Mucosa of descending colon (tissue), 3 donors: ENCODE measurements around the gene UTP20. TPM values are rescaled to one million over a fixed set of nuclear protein-coding genes. Genes with fewer than 3 reads are reported as not detected.

Experiments
- ATAC-seq: fragments of 200-7000 bp; cut with Tn5 transposase; one replicate; pipeline ENCODE4 v1.9.1; 2020; ENCODE audit warnings: mild to moderate bottlenecking, moderate library complexity
- DNase-seq, 3 donors: peaks; one replicate each; pipeline ENCODE4 v3.0.0-alpha.2; 2020
- H3K36me3 ChIP-seq: fragments of 200-600 bp; one replicate; pipeline ENCODE4 v1.8.0; 2021; ENCODE audit warnings: low read depth, mild to moderate bottlenecking
- H3K4me1 ChIP-seq: fragments of 200-600 bp; one replicate; pipeline ENCODE4 v1.8.0; 2021; ENCODE audit warnings: low read depth, mild to moderate bottlenecking
- H3K4me3 ChIP-seq: fragments of 200-600 bp; one replicate; pipeline ENCODE4 v1.8.0; 2021; ENCODE audit warnings: mild to moderate bottlenecking
- H3K9me3 ChIP-seq: fragments of 200-600 bp; one replicate; pipeline ENCODE4 v1.8.0; 2021; ENCODE audit warnings: mild to moderate bottlenecking
- intact Hi-C, 2 donors: fragments of 100-400 bp; cut with DNase I in 1 of 2; cut with micrococcal nuclease in 1 of 2; formaldehyde crosslinking; loops; one replicate each; pipeline versions ENCODE4 v1.11.0 to v1.11.1; 2022; cut with DNase I, micrococcal nuclease
- total RNA-seq, 3 donors: library from RNA; stranded (reverse); fragmentation: NEBNext Ultra II Directional in 2 of 3; extraction: Animal tissue kit (Norgen Biotek cat#: 25700) in 2 of 3; gene quantifications; one replicate each; pipeline versions ENCODE4 v1.2.1 to v1.2.4, GENCODE V29; 2021 to 2023
- TF ChIP-seq, protein P1 (sequence below): fragments of 200-600 bp; IDR thresholded peaks from one replicate; pipeline ENCODE4 v1.8.0; 2022; ENCODE audit warnings: antibody characterized with exemption, mild to moderate bottlenecking
- donor health status: DM: no; HTN: no; CAD: no; lungs with moderate emphysema.
- donor health status: DM: no; HTN: no; CAD: no.
- donor health status: DM: no; HTN: yes; CAD: no.

Gene UTP20
- total RNA-seq, 3 donors from 2014 or later: 9.5 to 11.0 (median 10.2) TPM

DNA sequence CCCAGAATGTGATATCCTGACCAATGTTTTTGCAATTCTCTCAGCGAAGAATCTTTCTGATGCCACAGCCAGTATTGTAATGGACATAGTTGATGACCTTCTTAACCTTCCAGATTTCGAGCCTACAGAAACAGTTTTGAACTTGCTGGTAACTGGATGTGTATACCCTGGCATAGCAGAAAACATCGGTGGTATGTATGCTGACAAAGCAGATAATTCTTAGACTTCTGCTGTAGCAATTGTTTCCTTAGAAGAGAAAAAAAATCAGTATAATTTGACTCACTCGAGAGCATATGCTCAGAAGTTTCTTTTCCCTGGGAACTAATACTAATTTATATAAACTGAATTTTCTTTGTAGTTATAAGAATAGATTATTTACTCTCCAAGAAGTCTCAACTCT is 58.2 kb downstream of the UTP20 start:
- ATAC-seq (no peak), DNase-seq (no peak)
- intact Hi-C loops: no loop called here
- no peaks in the 10 kb centered on the region for H3K36me3 ChIP-seq
- no peak overlapping the region for H3K4me3 ChIP-seq
- H3K4me1 ChIP-seq: no peaks in the 10 kb centered on the region
- H3K9me3 ChIP-seq: no peaks in the 10 kb centered on the region
- TF ChIP-seq, protein P1, sequence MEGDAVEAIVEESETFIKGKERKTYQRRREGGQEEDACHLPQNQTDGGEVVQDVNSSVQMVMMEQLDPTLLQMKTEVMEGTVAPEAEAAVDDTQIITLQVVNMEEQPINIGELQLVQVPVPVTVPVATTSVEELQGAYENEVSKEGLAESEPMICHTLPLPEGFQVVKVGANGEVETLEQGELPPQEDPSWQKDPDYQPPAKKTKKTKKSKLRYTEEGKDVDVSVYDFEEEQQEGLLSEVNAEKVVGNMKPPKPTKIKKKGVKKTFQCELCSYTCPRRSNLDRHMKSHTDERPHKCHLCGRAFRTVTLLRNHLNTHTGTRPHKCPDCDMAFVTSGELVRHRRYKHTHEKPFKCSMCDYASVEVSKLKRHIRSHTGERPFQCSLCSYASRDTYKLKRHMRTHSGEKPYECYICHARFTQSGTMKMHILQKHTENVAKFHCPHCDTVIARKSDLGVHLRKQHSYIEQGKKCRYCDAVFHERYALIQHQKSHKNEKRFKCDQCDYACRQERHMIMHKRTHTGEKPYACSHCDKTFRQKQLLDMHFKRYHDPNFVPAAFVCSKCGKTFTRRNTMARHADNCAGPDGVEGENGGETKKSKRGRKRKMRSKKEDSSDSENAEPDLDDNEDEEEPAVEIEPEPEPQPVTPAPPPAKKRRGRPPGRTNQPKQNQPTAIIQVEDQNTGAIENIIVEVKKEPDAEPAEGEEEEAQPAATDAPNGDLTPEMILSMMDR: no peak

DNA sequence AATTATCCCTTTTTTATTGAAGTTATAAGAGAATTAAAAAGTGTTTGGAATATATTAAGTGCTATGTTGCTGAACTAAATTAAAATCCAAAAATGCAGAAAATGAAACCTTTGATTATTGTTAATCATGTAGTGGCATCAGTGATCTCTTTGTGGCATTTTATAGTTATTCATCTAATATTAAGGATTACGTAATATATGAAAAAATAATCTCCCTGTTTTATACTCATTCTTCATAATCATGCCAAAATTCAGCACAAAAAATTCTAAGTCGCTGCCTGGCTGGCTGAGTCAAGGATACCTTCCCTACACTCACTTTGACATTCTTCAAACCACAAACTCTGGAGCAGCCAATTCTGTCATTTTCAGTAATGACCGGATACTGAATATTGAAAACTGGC is 64.0 kb downstream of the UTP20 start:
- intact Hi-C loops: no loop called here

GRCh38 chr12:101351682-101352081 is 71.8 kb downstream of the UTP20 start:
- TF ChIP-seq, protein P1: no peak
- no peaks in the 10 kb centered on the region for H3K36me3 ChIP-seq
- ATAC-seq (no peak), DNase-seq (no peak)
- no peaks in the 10 kb centered on the region for H3K9me3 ChIP-seq
- H3K4me1 ChIP-seq: no peaks in the 10 kb centered on the region
- H3K4me3 ChIP-seq: no peak overlapping the region
- intact Hi-C loops: no loop called here

More for the DNA sequence above, 64.0 kb downstream of the UTP20 start:
- Histone ChIP-seq H3K4me3 (no peak overlapping the region), H3K9me3 (no peaks in the 10 kb centered on the region), H3K4me1 (no peaks in the 10 kb centered on the region), H3K36me3 (no peaks in the 10 kb centered on the region)
- TF ChIP-seq, protein P1: no peak
- DNase-seq (no peak), ATAC-seq (no peak)

DNA sequence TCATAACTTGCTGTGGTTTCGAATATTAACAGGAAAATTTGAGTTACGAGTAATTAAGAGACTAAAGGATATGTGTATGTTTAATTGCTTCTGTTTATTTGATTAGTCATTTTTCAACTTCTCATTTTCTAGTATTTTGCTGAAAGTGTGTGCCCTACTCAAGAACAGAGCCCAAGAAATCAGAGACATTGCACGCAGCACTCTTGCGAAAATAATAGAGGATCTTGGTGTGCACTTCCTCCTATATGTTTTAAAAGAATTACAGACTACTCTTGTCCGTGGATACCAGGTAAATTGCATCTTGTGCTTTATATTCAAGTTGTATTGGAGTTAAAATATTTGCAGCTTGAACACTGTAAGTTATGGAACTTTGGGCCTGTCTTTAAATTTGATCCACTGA is 76.9 kb downstream of the UTP20 start:
- H3K36me3 ChIP-seq: no peaks in the 10 kb centered on the region
- ATAC-seq (no peak), DNase-seq (no peak)
- TF ChIP-seq, protein P1: no peak
- no peaks in the 10 kb centered on the region for H3K9me3 ChIP-seq
- intact Hi-C loops: no loop called here
- H3K4me3 ChIP-seq: no peak overlapping the region
- no peaks in the 10 kb centered on the region for H3K4me1 ChIP-seq

DNA sequence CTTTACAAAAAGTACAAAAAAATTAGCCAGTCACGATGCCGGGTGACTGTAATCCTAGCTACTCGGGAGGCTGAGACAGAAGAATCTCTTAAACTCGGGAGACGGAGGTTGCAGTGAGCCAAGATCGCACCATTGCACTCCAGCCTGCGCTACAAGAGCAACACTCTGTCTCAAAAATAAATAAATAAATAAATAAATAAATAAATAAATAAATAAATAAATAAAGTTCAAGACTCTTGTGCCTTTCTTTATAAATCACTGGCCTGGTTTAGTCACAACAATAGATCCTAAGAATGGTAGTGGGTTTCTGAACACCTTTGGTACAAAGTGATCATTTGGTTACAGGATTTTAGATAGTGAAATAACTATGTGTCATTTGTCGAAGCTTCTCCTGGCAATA is 81.5 kb downstream of the UTP20 start:
- DNase-seq (no peak), ATAC-seq (no peak)
- TF ChIP-seq, protein P1: no peak
- intact Hi-C loops: no loop called here
- Histone ChIP-seq H3K9me3 (no peaks in the 10 kb centered on the region), H3K4me3 (no peak overlapping the region), H3K36me3 (no peaks in the 10 kb centered on the region), H3K4me1 (no peaks in the 10 kb centered on the region)

GRCh38 chr12:101368016-101368415 is 88.1 kb downstream of the UTP20 start:
- Histone ChIP-seq H3K36me3 (no peaks in the 10 kb centered on the region), H3K4me3 (no peak overlapping the region), H3K9me3 (no peaks in the 10 kb centered on the region), H3K4me1 (no peaks in the 10 kb centered on the region)
- TF ChIP-seq, protein P1: no peak
- intact Hi-C loops: no loop called here
- ATAC-seq (no peak), DNase-seq (no peak)
